Stimulated activated naive CD8-positive, alpha-beta T cell treated with anti-CD3 and anti-CD28 coated beads, Interleukin-15, Interleukin-2, amounts not matched to agents 100 U/mL and 50 U/mL, for 24 hours (primary cell): ENCODE data around the gene LRBA.
"Not testable (repeated sequence)": the region's sequence is repeated elsewhere in the genome, so short reads cannot be mapped to it uniquely, and the experiment has no call there.

Experiments
- ATAC-seq: fragments of 150-1000 bp; cut with Tn5 transposase; one replicate; pipeline ENCODE4 v1.10.0; 2021
- DNase-seq: peaks from one replicate; pipeline ENCODE4 v3.0.0; 2021

The LRBA gene

GRCh38 chr4:150419939-150420338 lies 595.1 kb downstream of the LRBA start:
- no peak for ATAC-seq
- no peak for DNase-seq

GRCh38 chr4:150418757-150419410 lies 596.2 kb downstream of the LRBA start:
- no peak for DNase-seq
- no peak for ATAC-seq

- no peak for DNase-seq
- ATAC-seq, result no peak
These were observed 599.9 kb downstream of the LRBA start for GRCh38 chr4:150415213-150415612.

GRCh38 chr4:150411520-150411919 lies 603.6 kb downstream of the LRBA start:
- DNase-seq (no peak), ATAC-seq (no peak)

GRCh38 chr4:150402871-150403272 lies 612.2 kb downstream of the LRBA start:
- no peak for DNase-seq
- no peak for ATAC-seq

- ATAC-seq (peak; percentile 32), DNase-seq (no peak)
These were observed 613.9 kb downstream of the LRBA start for GRCh38 chr4:150401083-150401687.

GRCh38 chr4:150395872-150396271 lies 619.2 kb downstream of the LRBA start:
- ATAC-seq (peak; percentile 86), DNase-seq (peak; percentile 11)

GRCh38 chr4:150394046-150394445 lies 621.0 kb downstream of the LRBA start:
- DNase-seq (no peak), ATAC-seq (no peak)

- no peak for ATAC-seq
- DNase-seq, result no peak
These were observed 624.0 kb downstream of the LRBA start for GRCh38 chr4:150391052-150391451.

- DNase-seq (no peak), ATAC-seq (no peak)
These were observed 624.6 kb downstream of the LRBA start for GRCh38 chr4:150390531-150390910.

GRCh38 chr4:150389896-150390530 lies 625.1 kb downstream of the LRBA start:
- no peak for ATAC-seq
- DNase-seq, result no peak

- ATAC-seq (no peak), DNase-seq (no peak)
These were observed 627.1 kb downstream of the LRBA start for GRCh38 chr4:150387981-150388380.

GRCh38 chr4:150386415-150386814 lies 628.7 kb downstream of the LRBA start:
- ATAC-seq, DNase-seq: not testable (repeated sequence)

- DNase-seq, result no peak
These were observed 629.5 kb downstream of the LRBA start for GRCh38 chr4:150385606-150386005.

GRCh38 chr4:150384249-150384648 lies 630.8 kb downstream of the LRBA start:
- ATAC-seq (no peak), DNase-seq (no peak)

More at GRCh38 chr4:150385606-150386005, 629.5 kb downstream of the LRBA start:
- ATAC-seq, result no peak

GRCh38 chr4:150382028-150382427 lies 633.1 kb downstream of the LRBA start:
- DNase-seq, result no peak
- no peak for ATAC-seq

GRCh38 chr4:150381609-150382008 lies 633.5 kb downstream of the LRBA start:
- DNase-seq (no peak), ATAC-seq (no peak)

- no peak for ATAC-seq
- no peak for DNase-seq
These were observed 634.0 kb downstream of the LRBA start for GRCh38 chr4:150381036-150381435.

GRCh38 chr4:150379454-150379853 lies 635.6 kb downstream of the LRBA start:
- ATAC-seq (no peak), DNase-seq (no peak)

GRCh38 chr4:150375025-150375424 lies 640.1 kb downstream of the LRBA start:
- no peak for ATAC-seq
- DNase-seq, result no peak

- no peak for ATAC-seq
- DNase-seq, result no peak
These were observed 643.2 kb downstream of the LRBA start for GRCh38 chr4:150371869-150372268.

GRCh38 chr4:150369434-150370380 lies 645.4 kb downstream of the LRBA start:
- ATAC-seq (no peak), DNase-seq (no peak)

- ATAC-seq (no peak), DNase-seq (no peak)
These were observed 646.4 kb downstream of the LRBA start for GRCh38 chr4:150368667-150369066.
